Stomach smooth muscle (tissue), 2 donors: ENCODE measurements around the gene LMF1.
A peak's percentile ranks its signal among the peaks of the same experiment; 100 is the strongest.

Experiments used
- H3K27ac ChIP-seq: one replicate; pipeline ENCODE4 v1.7.0; 2013; ENCODE audit warnings: mild to moderate bottlenecking, low read length, inconsistent platforms
- H3K27me3 ChIP-seq, 2 donors: one replicate each; pipeline ENCODE4 v1.7.0; 2013; ENCODE audit warnings: low read length in 2 of 2; ENCODE audit not compliant: insufficient read depth in 2 of 2, control insufficient read depth in 1 of 2
- H3K36me3 ChIP-seq, 2 donors: one replicate each; pipeline ENCODE4 v1.7.0; 2013; ENCODE audit warnings: low read length in 2 of 2; ENCODE audit not compliant: control insufficient read depth in 2 of 2, insufficient read depth in 2 of 2
- H3K4me1 ChIP-seq: one replicate; pipeline ENCODE4 v1.7.0; 2013; ENCODE audit warnings: low read length; ENCODE audit not compliant: control insufficient read depth, insufficient read depth
- H3K4me3 ChIP-seq, 2 donors: one replicate each; pipeline ENCODE4 v1.7.0; 2013; ENCODE audit warnings: low read length in 2 of 2
- H3K9ac ChIP-seq, 2 donors: one replicate each; pipeline ENCODE4 v1.7.0; 2013; ENCODE audit warnings: low read length in 2 of 2, mild to moderate bottlenecking in 1 of 2
- H3K9me3 ChIP-seq, 2 donors: one replicate each; pipeline ENCODE4 v1.7.0; 2013; ENCODE audit warnings: low read length in 2 of 2; ENCODE audit not compliant: control insufficient read depth in 2 of 2
- donor health status: healthy.
- donor health status: Pancreatic carcinoma.

Gene LMF1

DNA sequence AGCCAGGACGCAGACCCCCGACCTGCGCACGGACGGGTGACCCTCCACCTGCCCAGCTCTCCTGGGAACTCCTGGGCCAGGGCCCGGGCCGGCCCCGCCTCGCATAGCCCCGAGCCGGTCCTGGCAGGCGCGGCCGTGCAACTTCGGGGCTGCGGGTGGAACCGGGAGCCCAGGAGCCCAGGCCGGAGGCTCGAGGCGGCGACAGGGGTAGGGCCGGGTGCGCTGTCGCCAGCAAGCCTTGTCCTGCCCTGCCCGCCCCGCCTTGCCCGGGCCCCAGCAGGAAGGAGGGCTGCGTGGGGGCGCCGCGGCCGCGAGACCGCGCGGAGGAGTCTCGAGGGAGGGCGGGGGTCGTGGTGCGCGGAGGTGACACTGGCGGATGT is 408 bp downstream of the LMF1 start:
- Histone ChIP-seq H3K9me3 (no peaks in the 10 kb centered on the region), H3K9ac (peak overlapping the region; percentile 64 to 69), H3K27ac (peak overlapping the region; percentile 64), H3K36me3 (peaks cover 0 to 10% of the 10 kb centered on the region in 2 donors), H3K4me1 (peaks cover 19% of the 10 kb centered on the region), H3K4me3 (peak overlapping the region; percentile 72 to 82), H3K27me3 (no peaks in the 10 kb centered on the region)

DNA sequence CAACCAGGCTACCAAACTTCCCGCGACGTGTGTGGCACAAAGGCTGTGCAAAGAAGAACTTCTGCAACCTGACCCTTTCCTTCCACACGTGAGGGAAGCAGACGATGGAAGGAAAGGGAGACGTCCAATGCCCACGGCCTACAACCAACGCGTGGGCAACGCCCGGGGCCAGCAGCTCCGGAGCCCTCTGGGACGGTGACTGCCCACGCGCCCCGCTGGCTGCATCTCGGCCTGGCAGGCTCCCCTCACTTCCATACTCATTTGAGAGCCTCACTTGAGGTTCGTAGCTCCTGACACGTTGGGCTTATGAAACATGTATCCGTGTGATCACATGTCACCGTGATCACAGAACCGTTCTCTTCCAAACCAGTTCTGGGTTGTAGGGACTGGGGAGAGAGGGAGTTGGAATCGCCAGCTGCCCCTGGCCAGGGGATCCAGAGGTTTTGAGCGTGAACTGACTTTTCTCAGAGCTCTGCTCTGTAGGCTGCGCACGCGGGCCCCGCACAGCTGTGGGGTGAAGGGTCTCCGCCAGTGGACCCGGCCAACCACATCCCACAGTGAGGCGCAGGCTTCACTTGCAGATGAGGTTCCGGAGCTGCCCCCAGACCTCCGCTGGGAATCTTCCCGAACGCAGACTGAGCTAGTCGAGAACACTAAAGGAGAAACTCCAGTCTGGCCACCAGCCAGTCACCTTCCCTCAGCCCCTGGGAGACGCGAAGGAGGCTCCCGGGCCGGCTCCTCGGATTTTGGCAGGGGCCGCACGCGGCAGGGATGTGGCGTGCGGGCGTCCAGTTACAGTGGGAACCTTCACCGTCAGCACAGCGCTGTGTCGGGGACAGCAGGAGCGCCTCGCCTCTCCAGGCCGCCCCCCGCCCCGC is 1.0 kb downstream of the LMF1 start:
- peak overlapping the region; percentile 72 to 82 for H3K4me3 ChIP-seq
- peak overlapping the region; percentile 64 for H3K27ac ChIP-seq
- H3K9me3 ChIP-seq: no peaks in the 10 kb centered on the region
- peaks cover 19% of the 10 kb centered on the region for H3K4me1 ChIP-seq
- no peaks in the 10 kb centered on the region for H3K27me3 ChIP-seq
- peak overlapping the region; percentile 64 to 69 for H3K9ac ChIP-seq
- peaks cover 0 to 10% of the 10 kb centered on the region in 2 donors for H3K36me3 ChIP-seq

DNA sequence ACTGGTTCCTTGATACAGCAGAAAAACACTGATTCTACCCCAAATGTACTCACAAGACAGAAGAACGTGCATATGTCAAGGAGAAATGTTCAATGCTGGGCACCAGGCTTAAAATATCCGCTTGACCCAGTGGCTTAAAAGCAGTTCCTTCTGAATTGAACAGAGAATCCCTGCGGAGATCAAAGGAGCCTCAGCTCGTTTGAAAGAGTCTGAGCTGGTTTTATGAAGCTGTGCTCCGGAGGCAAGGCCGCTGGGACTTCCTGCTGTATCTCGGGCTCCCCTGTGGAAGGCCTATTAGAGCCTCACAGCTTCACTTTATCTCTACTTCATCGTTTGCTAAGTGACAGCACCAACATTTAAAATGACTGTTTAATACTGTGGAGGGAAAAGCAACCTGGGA is 2.2 kb downstream of the LMF1 start:
- Histone ChIP-seq H3K27me3 (no peaks in the 10 kb centered on the region), H3K9ac (no peak overlapping the region), H3K36me3 (peaks cover 0 to 10% of the 10 kb centered on the region in 2 donors), H3K27ac (no peak overlapping the region), H3K9me3 (no peaks in the 10 kb centered on the region), H3K4me3 (no peak overlapping the region), H3K4me1 (peaks cover 19% of the 10 kb centered on the region)

DNA sequence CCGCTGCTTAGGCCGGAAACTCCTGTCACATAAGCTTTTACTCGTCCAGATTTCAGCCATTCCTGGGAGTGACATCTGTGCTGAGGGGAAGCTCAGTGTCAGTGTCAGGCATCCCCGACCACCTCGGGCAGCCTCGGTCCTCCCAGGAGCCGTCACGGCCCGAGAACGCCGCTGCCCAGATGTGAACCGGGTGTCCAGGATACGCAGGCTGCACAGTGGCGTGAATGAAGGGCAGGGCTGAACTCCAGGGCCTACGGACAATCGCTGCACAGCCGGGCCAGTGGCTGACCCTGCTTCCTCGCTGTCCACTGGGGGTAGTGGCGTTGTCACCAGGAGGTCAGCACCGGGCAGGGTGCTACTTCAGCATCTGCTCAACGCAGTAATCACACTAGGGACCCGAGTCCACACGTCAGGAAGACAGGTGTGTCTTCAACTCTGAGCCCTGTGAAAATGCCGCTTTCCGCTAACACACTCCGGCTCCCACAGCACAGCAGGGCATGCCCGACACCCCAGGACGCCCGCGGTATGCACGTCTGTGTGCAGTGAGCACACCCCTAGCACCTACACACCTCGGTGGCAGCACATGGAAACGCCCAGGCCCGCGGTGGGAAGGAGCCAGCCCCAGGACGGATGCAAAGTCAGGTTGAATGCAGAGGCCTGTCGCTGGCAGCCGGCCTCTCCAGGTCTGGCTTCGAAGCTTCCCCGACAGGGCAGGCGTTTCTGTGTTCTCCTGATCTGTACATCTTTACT is 3.1 kb downstream of the LMF1 start:
- H3K9me3 ChIP-seq: no peaks in the 10 kb centered on the region
- H3K4me3 ChIP-seq: no peak overlapping the region
- H3K36me3 ChIP-seq: peaks cover 0 to 10% of the 10 kb centered on the region in 2 donors
- no peak overlapping the region for H3K9ac ChIP-seq
- no peak overlapping the region for H3K27ac ChIP-seq
- H3K27me3 ChIP-seq: no peaks in the 10 kb centered on the region
- peaks cover 19% of the 10 kb centered on the region for H3K4me1 ChIP-seq

DNA sequence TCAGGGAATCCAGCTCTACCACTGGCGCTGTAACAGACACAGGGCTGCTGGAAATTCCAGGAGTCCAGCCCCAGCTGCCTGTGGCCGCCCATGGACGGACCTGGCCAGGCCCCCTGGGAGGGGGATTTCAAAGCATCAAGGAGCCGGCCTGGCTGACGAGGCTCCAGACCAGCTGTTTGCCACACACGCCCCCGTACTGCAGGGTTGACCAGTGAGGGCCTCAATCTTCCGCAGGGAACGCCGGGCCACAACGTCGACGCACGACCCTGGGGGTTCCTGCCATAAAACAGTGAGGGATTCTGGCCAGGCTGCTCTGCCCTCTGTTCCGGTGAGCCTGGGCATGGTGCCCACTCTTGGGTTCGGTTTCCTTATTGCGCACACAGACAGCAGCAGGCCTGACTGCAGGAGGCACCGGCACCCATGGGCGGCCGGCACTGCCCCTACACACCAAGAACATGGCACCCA is 3.7 kb downstream of the LMF1 start:
- Histone ChIP-seq H3K36me3 (peaks cover 0 to 10% of the 10 kb centered on the region in 2 donors), H3K27me3 (no peaks in the 10 kb centered on the region), H3K4me3 (no peak overlapping the region), H3K27ac (no peak overlapping the region), H3K4me1 (peaks cover 19% of the 10 kb centered on the region), H3K9me3 (no peaks in the 10 kb centered on the region), H3K9ac (no peak overlapping the region)

DNA sequence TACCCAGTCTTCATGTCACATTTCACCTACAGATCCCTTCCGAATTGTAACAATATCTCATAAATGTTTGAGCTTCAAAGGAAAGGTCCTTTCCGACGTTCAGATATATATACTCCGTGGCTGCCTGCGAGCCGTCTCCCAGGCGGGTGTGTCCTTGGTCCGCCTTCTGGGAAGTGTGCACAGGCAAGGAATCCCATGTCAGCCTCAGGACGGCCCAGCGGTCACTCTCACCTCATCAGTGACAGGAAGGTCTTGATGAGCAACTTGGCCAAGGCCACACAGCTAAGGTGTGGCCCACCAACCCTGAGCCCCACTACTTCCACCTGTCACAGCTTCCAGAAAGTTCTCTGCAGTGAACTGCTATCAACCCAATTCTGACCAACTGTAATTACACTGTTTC is 4.3 kb downstream of the LMF1 start:
- Histone ChIP-seq H3K4me1 (peaks cover 18% of the 10 kb centered on the region), H3K27me3 (no peaks in the 10 kb centered on the region)

DNA sequence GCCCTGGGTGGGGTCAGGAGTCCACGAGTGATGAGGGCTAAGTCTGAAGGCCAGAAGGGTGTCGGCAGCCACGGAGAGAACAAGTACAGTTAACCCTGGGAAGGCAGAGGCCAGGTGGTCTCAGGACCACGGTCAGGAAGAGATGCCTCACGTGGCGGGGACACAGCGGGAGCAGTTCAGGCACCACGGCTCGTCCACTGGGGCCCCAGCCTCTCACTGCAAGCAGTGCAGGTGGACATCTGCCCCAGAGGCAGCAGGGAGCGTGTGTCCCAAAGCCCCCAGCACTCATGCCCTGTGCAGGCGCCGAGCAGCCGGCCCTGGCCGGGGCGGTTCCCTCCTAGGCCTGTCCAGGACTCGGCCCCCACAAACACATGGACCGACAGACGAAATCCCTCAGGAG is 4.7 kb downstream of the LMF1 start:
- Histone ChIP-seq H3K9me3 (no peaks in the 10 kb centered on the region), H3K36me3 (peaks cover 0 to 10% of the 10 kb centered on the region in 2 donors), H3K27ac (no peak overlapping the region), H3K4me1 (peaks cover 13% of the 10 kb centered on the region), H3K9ac (no peak overlapping the region), H3K4me3 (no peak overlapping the region), H3K27me3 (no peaks in the 10 kb centered on the region)

More for the DNA sequence above, 4.3 kb downstream of the LMF1 start:
- Histone ChIP-seq H3K9ac (no peak overlapping the region), H3K9me3 (no peaks in the 10 kb centered on the region), H3K36me3 (peaks cover 0 to 10% of the 10 kb centered on the region in 2 donors), H3K27ac (no peak overlapping the region), H3K4me3 (no peak overlapping the region)

DNA sequence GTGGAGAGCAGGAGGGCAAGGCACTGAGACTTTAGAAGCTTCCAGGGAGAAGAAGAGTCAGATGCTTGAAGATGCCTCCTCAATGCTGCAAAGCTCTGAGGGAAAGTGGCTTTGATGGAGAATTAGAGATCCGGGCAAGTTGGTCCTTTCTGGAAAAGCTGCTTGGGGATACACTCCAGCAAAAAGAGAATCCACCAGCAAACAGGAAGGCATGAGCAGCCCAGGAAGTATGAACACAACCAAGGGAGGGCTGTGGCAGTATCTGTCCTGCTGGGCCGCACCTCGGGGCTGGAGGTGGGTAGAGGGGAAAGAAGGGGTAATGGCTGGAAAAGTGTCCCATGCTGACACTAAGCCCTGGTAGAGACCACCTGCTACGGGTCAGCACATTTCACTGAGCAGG is 5.3 kb downstream of the LMF1 start:
- Histone ChIP-seq H3K36me3 (peaks cover 0 to 10% of the 10 kb centered on the region in 2 donors), H3K9me3 (no peaks in the 10 kb centered on the region), H3K9ac (no peak overlapping the region), H3K27me3 (no peaks in the 10 kb centered on the region), H3K4me1 (peaks cover 13% of the 10 kb centered on the region), H3K4me3 (no peak overlapping the region), H3K27ac (no peak overlapping the region)

DNA sequence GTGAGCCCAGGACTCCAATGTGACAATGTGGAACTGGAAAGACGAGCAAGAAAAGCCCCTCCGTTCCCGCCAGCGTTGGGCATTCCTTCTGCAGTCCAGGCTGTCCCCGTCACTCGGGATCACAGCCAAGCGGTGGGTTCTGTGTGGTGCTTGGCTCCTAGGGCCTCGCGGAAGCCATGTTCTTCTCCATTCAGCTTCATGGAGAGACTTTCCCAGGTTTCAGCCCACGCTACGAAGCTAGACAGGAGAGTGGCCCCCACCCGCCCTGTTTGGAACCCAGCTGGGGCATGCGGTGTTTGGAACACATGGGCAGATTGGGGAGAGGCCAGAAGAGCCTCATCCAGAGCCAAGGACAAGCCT is 5.8 kb downstream of the LMF1 start:
- Histone ChIP-seq H3K9me3 (no peaks in the 10 kb centered on the region), H3K27me3 (no peaks in the 10 kb centered on the region), H3K4me1 (peaks cover 8% of the 10 kb centered on the region), H3K36me3 (peaks cover 0 to 10% of the 10 kb centered on the region in 2 donors), H3K27ac (no peak overlapping the region), H3K9ac (no peak overlapping the region), H3K4me3 (no peak overlapping the region)

DNA sequence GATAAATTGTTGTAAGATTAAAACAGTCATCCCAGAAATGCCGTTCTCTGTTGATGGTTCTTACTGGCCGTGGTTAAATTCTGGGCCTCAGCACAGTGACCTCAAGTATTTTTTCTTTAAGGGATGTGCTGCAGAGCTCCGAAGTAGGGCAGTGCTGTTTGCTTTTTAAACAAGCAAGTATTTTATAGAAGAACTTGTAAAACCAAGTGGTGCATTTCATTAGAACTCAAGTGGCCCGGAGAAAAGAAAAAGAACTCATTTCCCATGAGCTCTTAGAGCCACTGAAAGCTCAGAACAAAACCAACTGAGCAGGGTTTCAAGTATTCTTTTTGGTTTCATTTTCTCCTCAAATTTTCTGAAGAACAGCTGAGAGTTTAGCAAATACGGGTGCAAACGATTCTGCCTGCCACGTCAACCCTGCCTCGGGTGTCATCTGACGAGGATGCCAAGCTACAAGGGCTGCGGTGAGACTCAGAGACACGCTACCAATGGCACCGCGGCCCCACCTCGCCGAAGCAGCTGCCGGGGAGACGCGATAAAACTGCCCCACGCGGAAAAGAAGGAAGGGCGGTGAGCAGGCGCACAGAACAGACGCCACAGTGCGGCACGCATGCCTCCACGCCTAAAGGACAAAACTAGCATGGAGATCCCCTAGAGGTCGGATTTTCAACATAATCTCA is 6.3 kb downstream of the LMF1 start:
- Histone ChIP-seq H3K9me3 (no peaks in the 10 kb centered on the region), H3K9ac (no peak overlapping the region), H3K36me3 (peaks cover 0 to 10% of the 10 kb centered on the region in 2 donors), H3K27me3 (no peaks in the 10 kb centered on the region), H3K4me1 (peaks cover 3% of the 10 kb centered on the region), H3K4me3 (no peak overlapping the region), H3K27ac (no peak overlapping the region)
